ENCODE data around the gene FAM174C. TPM values are rescaled to one million over a fixed set of nuclear protein-coding genes. Genes with fewer than 3 reads are reported as not detected.
A peak's percentile ranks its signal among the peaks of the same experiment; 100 is the strongest.

Gene FAM174C
- total RNA-seq, 1 donor from 2014 or later = 64.8 TPM

DNA sequence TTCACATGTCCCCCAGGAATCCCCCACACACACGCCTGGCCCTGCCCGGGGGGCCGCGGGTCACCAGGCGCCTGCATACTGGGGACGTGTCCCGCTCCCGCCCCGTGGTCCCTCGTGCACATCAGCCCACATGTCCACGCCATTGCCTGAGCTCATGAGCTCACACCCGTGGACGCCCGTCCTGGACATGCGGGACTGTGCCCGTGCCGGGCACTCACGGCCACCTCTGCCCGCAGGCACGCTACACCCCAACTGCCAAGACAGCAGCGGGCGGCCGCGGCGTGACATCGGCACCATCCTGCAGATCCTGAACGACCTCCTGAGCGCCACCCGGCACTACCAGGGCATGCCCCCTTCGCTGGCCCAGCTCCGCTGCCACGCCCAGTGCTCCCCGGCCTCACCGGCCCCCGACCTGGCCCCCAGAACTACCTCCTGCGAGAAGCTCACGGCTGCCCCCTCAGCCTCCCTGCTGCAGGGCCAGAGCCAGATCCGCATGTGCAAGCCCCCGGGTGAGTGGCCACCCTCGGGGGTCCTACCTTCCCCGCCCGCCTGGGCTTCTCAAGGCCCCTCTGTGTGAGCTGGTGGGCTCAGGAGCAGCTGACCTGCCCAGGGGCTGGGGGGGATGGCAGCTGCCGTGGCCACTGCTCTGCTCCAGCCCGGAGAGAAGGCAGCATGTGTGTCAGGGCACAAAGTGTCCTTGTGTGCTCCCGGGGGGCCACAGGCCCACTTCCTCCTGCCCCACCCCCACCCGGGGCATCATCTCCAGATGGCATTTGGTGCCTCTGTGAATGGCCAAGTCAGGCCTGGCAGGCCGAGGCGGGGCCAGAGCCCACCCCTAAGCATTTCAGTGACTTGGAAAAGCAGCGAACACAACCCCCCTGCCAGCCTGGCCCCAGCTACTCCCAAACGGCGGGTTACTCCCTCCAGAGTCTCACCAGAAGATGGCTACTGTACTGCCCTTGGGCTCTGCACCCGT lies 19.9 kb upstream of the FAM174C start:
- Histone ChIP-seq H3K9me3 (no peaks in the 10 kb centered on the region), H3K36me3 (peaks cover 0 to 47% of the 10 kb centered on the region in 2 donors), H3K27ac (peak overlapping the region; percentile 100), H3K27me3 (no peaks in the 10 kb centered on the region), H3K4me3 (no peak overlapping the region), H3K4me1 (peaks cover 83% of the 10 kb centered on the region)
- intact Hi-C loops (cut with DNase I) = no loop called here
- TF ChIP-seq POLR2A (IDR thresholded peaks at IDR 0.05) (no peak), POLR2AphosphoS5 (IDR thresholded peaks at IDR 0.05; ENCODE audit: insufficient read depth in 1 of 2, low read depth in 1 of 2) (peak in 1 of 2 donors; percentile 31), CTCF (IDR thresholded peaks at IDR 0.05) (no peak)
- DNase-seq (ENCODE audit: extremely low spot score in 2 of 2) = no peak

DNA sequence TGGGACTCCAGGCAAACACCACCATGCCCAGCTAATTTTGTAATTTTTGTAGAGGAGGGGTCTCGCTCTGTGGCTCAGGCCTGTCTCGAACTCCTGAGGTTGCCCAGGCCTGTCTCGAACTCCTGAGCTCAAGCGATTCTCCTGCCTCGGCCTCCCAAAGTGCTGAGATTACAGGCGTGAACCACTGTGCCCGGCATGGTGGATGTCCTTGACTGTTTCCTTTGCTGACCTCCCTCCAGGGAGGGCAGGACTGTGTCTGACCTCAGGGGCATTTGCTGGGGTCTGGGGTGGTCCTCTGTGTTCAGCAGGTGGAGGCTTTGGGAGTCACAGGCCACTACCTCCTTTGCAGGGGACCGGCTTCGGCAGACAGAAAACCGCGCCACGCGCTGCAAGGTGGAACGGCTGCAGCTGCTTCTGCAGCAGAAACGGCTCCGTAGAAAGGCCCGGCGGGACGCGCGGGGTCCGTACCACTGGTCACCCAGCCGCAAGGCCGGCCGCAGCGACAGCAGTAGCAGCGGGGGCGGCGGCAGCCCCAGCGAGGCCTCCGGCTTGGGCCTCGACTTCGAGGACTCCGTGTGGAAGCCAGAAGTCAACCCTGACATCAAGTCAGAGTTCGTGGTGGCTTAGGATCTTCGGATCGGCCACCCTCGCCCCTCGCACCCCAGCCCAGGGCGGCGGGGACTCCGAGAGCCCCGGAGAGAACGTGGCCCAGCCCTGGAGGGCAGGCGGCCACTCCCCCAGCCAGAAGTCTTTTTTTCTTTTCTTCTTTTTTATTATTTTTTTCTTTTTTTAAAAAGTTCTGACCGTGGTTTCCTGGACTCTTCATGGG lies 18.5 kb upstream of the FAM174C start:
- no peaks in the 10 kb centered on the region for H3K27me3 ChIP-seq
- peaks cover 0 to 47% of the 10 kb centered on the region in 2 donors for H3K36me3 ChIP-seq
- TF ChIP-seq POLR2A (IDR thresholded peaks at IDR 0.05) (no peak), POLR2AphosphoS5 (IDR thresholded peaks at IDR 0.05; ENCODE audit: insufficient read depth in 1 of 2, low read depth in 1 of 2) (peak in 1 of 2 donors; percentile 54)
- H3K4me3 ChIP-seq = no peak overlapping the region
- H3K4me1 ChIP-seq = peaks cover 87% of the 10 kb centered on the region
- H3K9me3 ChIP-seq = no peaks in the 10 kb centered on the region
- no peak for DNase-seq (ENCODE audit: extremely low spot score in 2 of 2)
- intact Hi-C loops (cut with DNase I) = no loop called here
- H3K27ac ChIP-seq = peak overlapping the region; percentile 97

DNA sequence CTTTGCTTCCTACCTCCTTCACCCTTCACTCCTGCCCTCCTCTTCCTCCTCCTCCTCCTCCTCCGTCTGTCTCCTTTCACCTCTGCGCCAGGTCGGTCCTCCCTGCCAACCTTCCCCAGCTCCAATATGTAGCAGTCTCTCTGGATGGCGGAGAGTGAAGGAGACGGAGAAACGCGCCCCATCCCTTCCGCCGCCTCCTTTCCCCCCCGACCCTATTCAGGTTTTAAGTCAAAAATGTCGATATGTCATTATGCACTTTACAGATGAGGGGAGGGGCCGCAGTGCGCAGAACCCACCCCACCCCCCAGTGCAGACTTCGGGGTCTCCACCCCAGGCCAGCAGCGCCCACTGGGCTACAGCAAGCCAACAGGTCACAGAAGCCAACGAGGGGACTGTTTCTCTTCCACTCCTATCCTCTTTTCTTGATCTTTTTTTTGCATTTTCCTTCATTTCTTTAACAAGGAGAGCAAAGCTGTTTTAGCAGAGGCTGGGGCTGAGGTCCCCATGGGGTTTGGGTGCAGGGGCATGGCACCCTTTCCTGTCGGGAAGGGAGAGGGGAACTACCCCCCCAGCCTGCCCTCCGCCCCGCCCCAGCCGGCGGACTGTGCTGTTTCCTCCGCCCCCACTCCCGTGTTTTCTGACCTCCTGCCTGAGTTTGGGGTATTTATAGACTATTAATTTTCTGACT lies 17.7 kb upstream of the FAM174C start:
- no peaks in the 10 kb centered on the region for H3K9me3 ChIP-seq
- DNase-seq (ENCODE audit: extremely low spot score in 2 of 2) = no peak
- no peak overlapping the region for H3K4me3 ChIP-seq
- TF ChIP-seq CTCF (IDR thresholded peaks at IDR 0.05) = no peak
- TF ChIP-seq POLR2A (IDR thresholded peaks at IDR 0.05) = no peak
- TF ChIP-seq POLR2AphosphoS5 (IDR thresholded peaks at IDR 0.05; ENCODE audit: insufficient read depth in 1 of 2, low read depth in 1 of 2) = peak in 1 of 2 donors; percentile 21
- H3K36me3 ChIP-seq = peaks cover 0 to 47% of the 10 kb centered on the region in 2 donors
- intact Hi-C loops (cut with DNase I) = no loop called here
- H3K27me3 ChIP-seq = no peaks in the 10 kb centered on the region
- peaks cover 91% of the 10 kb centered on the region for H3K4me1 ChIP-seq
- H3K27ac ChIP-seq = peak overlapping the region; percentile 97

GRCh38 chr19:1258163-1258492 lies 17.2 kb upstream of the FAM174C start:
- H3K9me3 ChIP-seq = no peaks in the 10 kb centered on the region
- H3K4me1 ChIP-seq = peaks cover 96% of the 10 kb centered on the region
- TF ChIP-seq POLR2A (IDR thresholded peaks at IDR 0.05) (no peak), POLR2AphosphoS5 (IDR thresholded peaks at IDR 0.05; ENCODE audit: insufficient read depth in 1 of 2, low read depth in 1 of 2) (no peak)
- H3K27me3 ChIP-seq = no peaks in the 10 kb centered on the region
- H3K4me3 ChIP-seq = no peak overlapping the region
- H3K27ac ChIP-seq = peak overlapping the region; percentile 97
- intact Hi-C loops (cut with DNase I) = no loop called here
- H3K36me3 ChIP-seq = peaks cover 0 to 47% of the 10 kb centered on the region in 2 donors
- no peak for DNase-seq (ENCODE audit: extremely low spot score in 2 of 2)

- Histone ChIP-seq H3K27me3 (no peaks in the 10 kb centered on the region), H3K27ac (peak overlapping the region; percentile 97), H3K4me3 (peak overlapping the region; percentile 17 to 24), H3K4me1 (peaks cover 93% of the 10 kb centered on the region), H3K9me3 (no peaks in the 10 kb centered on the region), H3K36me3 (peaks cover 0 to 46% of the 10 kb centered on the region in 2 donors)
- no peak for TF ChIP-seq POLR2A (IDR thresholded peaks at IDR 0.05)
- TF ChIP-seq CTCF (IDR thresholded peaks at IDR 0.05) = no peak
- no peak for TF ChIP-seq POLR2AphosphoS5 (IDR thresholded peaks at IDR 0.05; ENCODE audit: insufficient read depth in 1 of 2, low read depth in 1 of 2)
- intact Hi-C loops (cut with DNase I) = no loop called here
- no peak for DNase-seq (ENCODE audit: extremely low spot score in 2 of 2)
Observed at GRCh38 chr19:1258707-1259205, 16.6 kb upstream of the FAM174C start.

All from vagina (tissue), 2 donors.